Gastroesophageal sphincter (tissue), 4 donors: Measurements from ENCODE around the gene PSMG3. TPM values are rescaled to one million over a fixed set of nuclear protein-coding genes. Genes with fewer than 3 reads are reported as not detected.

Source experiments
- ATAC-seq: fragments of 150-250 bp; one replicate; pipeline ENCODE4 v1.9.1; 2016; ENCODE audit warnings: mild to moderate bottlenecking, moderate library complexity
- H3K27ac ChIP-seq, 4 donors: fragments of 200-600 bp; sonication (generic) in 3 of 4; 1 replicate in 3 of 4; 2 replicates in 1 of 4; pipeline ENCODE4 v1.5.1; 2016 to 2019
- H3K27me3 ChIP-seq: fragments of 200-600 bp; sonication (generic); one replicate; pipeline ENCODE4 v1.5.1; 2019
- H3K36me3 ChIP-seq, 2 donors: fragments of 200-600 bp; sonication (generic); one replicate each; pipeline ENCODE4 v1.5.1; 2019; ENCODE audit warnings: control low read depth in 1 of 2
- H3K4me1 ChIP-seq, 3 donors: fragments of 200-600 bp; sonication (generic); 1 replicate in 2 of 3; 2 replicates in 1 of 3; pipeline ENCODE4 v1.5.1; 2016 to 2019; ENCODE audit warnings: control low read depth in 2 of 3
- H3K4me3 ChIP-seq, 2 donors: fragments of 200-600 bp; sonication (generic); one replicate each; pipeline ENCODE4 v1.5.1; 2019; ENCODE audit warnings: mild to moderate bottlenecking in 1 of 2, moderate library complexity in 1 of 2
- H3K9me3 ChIP-seq, 3 donors: fragments of 200-600 bp; sonication (generic); one replicate each; pipeline ENCODE4 v1.5.1; 2017 to 2019; ENCODE audit warnings: control low read depth in 2 of 3
- EP300 ChIP-seq: sonication (generic); formaldehyde crosslinking; IDR thresholded peaks from one replicate; pipeline ENCODE4 v1.6.1; 2017; ENCODE audit warnings: antibody characterized with exemption, mild to moderate bottlenecking
- POLR2A ChIP-seq, 2 donors: fragments of 450-650 bp; IDR thresholded peaks; one replicate each; pipeline ENCODE4 v1.6.1; 2017; ENCODE audit warnings: antibody characterized with exemption in 2 of 2, mild to moderate bottlenecking in 2 of 2, moderate library complexity in 1 of 2
- POLR2AphosphoS5 ChIP-seq: sonication (generic); formaldehyde crosslinking; IDR thresholded peaks from one replicate; pipeline ENCODE4 v1.6.1; 2017; ENCODE audit warnings: antibody characterized with exemption
- WGBS, 2 donors: methylation state at CpG; one replicate each; pipeline ENCODE4 v1.1.5; 2018; ENCODE audit warnings: low coverage in 1 of 2; 5-methylcytosine and 5-hydroxymethylcytosine counted together
- total RNA-seq, 4 donors: library from RNA; depleted of rRNA; stranded (reverse); fragments of >200 nt; gene quantifications; one replicate each; pipeline ENCODE4 v1.1.0, GENCODE V29; 2016
- TF ChIP-seq, protein P1 (sequence below), 4 experiments: fragments of 200-600 bp in 2 of 4; fragments of 450-650 bp in 2 of 4; sonication (generic) in 1 of 4; IDR thresholded peaks; one replicate each; pipeline ENCODE4 v1.5.1; 2017 to 2019; ENCODE audit warnings: antibody characterized with exemption in 4 of 4, mild to moderate bottlenecking in 2 of 4, moderate library complexity in 2 of 4

PSMG3 gene
- total RNA-seq, 4 donors from 2014 or later: 27.7 to 36.6 (median 35.7) TPM

DNA sequence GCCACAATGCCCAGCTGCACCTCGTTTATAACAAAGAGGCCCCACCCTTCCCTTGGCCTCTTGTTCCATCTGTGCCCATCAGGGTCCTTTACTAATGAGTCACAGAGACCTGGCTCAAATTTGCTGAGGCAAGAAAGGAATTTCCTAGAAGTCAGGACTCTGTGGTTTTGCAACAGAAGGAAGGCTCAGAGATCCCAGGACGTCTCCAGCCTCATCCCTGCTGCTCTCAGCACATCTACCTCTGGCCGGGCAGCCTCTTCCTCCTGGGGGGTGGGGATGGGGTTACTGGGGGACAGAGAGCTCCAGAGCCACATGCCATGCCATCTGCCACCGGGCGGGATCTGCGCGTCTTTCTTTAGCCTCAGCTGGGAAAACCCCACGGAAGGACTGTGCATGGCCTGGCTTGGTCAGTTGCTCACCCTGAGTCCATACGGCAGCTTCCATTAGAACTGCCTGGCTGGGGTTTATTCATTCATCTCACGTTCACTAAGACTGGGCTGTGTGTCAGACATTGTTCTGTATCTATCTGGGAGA lies 41.9 kb upstream of the PSMG3 start:
- no peak overlapping the region for H3K4me3 ChIP-seq
- WGBS, 2 donors: 0% methylated on average over 1 of the region's 10 CpGs; no CpG with 5 or more reads in 1 of the 2 donors
- no peaks in the 10 kb centered on the region for H3K36me3 ChIP-seq
- TF ChIP-seq, protein P1, sequence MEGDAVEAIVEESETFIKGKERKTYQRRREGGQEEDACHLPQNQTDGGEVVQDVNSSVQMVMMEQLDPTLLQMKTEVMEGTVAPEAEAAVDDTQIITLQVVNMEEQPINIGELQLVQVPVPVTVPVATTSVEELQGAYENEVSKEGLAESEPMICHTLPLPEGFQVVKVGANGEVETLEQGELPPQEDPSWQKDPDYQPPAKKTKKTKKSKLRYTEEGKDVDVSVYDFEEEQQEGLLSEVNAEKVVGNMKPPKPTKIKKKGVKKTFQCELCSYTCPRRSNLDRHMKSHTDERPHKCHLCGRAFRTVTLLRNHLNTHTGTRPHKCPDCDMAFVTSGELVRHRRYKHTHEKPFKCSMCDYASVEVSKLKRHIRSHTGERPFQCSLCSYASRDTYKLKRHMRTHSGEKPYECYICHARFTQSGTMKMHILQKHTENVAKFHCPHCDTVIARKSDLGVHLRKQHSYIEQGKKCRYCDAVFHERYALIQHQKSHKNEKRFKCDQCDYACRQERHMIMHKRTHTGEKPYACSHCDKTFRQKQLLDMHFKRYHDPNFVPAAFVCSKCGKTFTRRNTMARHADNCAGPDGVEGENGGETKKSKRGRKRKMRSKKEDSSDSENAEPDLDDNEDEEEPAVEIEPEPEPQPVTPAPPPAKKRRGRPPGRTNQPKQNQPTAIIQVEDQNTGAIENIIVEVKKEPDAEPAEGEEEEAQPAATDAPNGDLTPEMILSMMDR (IDR thresholded peaks at IDR 0.05): no peak
- no peak for TF ChIP-seq POLR2AphosphoS5
- TF ChIP-seq EP300: no peak
- no peak for TF ChIP-seq POLR2A (IDR thresholded peaks at IDR 0.05)
- no peaks in the 10 kb centered on the region for H3K4me1 ChIP-seq
- H3K9me3 ChIP-seq: no peaks in the 10 kb centered on the region
- peaks cover 46% of the 10 kb centered on the region for H3K27me3 ChIP-seq
- no peak overlapping the region for H3K27ac ChIP-seq
- ATAC-seq: no peak

DNA sequence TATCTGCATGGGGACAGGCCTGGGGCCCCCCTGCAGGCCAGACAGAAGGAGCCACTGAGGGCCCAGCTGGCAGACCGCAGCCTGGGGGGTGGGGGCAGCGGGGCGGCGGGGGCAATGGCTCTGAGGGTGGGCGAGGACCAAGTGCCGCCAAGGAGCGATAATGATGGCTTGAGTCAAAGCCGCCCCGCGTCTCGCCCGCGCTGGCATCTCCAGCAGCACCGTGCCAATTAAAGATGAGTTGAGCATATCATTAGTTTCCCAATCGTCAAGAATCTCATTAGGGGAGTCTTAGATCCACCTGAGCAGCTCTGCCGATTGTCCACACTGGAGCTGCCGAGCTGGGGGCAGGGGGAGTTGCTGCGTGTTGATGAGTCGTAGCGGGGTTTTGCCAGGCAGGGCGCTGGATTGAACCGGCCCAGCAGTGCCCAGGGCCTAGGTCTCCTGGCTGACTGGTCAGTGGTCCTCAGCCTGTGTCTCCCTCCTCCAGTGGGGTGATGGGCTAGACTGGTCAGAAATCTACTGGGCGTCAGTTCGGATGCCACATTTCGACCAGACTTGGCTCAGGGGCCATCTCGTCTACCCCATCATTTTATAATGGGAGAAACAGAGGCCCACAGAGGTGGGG lies 41.0 kb upstream of the PSMG3 start:
- no peaks in the 10 kb centered on the region for H3K4me1 ChIP-seq
- TF ChIP-seq POLR2A (IDR thresholded peaks at IDR 0.05) (no peak), EP300 (no peak), POLR2AphosphoS5 (no peak)
- TF ChIP-seq, protein P1 (IDR thresholded peaks at IDR 0.05): no peak
- H3K9me3 ChIP-seq: no peaks in the 10 kb centered on the region
- 82% methylated on average over 4 of the region's 26 CpGs; no CpG with 5 or more reads in 1 of the 2 donors for WGBS, 2 donors
- no peak overlapping the region for H3K4me3 ChIP-seq
- no peaks in the 10 kb centered on the region for H3K36me3 ChIP-seq
- H3K27me3 ChIP-seq: peaks cover 54% of the 10 kb centered on the region
- no peak overlapping the region for H3K27ac ChIP-seq
- no peak for ATAC-seq

DNA sequence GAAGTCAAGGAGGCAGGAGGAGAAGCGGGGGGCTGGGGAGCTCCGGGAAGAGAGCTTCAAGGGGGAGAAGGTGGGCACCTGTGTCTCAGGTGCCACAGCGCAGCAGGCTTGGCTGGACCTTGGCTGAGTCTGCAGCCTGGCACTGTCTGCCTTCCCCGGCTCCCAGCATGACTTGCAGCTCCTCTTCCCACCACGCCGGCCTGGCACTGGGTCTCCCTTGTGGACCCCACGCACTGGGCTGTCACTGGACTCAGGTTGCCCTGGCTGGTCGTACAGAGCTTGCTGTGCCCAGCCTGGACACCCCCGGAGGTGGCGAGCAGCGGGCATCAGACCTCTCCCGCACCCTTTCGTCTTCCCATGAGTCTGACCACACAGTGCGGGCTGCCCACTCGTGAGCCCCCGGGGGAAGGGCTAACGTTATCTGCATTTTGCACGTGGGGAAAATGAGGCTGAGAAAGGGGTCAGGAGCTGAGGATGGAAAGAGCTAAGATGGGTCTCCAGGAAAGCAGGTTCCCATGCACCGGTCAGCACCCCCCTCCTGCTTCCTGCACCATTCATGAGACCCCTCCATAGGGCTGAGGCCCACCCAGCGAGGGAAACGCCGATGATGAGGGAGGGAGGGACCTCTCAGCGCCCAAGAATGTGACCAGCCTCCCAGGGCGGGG lies 40.3 kb upstream of the PSMG3 start:
- peaks cover 61% of the 10 kb centered on the region for H3K27me3 ChIP-seq
- no peak for TF ChIP-seq EP300
- TF ChIP-seq POLR2AphosphoS5: no peak
- no peak for TF ChIP-seq POLR2A (IDR thresholded peaks at IDR 0.05)
- TF ChIP-seq, protein P1 (IDR thresholded peaks at IDR 0.05): no peak
- WGBS, 2 donors: 60 to 100% methylated on average over 1 to 3 of the region's 24 CpGs
- no peaks in the 10 kb centered on the region for H3K4me1 ChIP-seq
- ATAC-seq: no peak
- H3K27ac ChIP-seq: no peak overlapping the region
- H3K9me3 ChIP-seq: no peaks in the 10 kb centered on the region
- no peak overlapping the region for H3K4me3 ChIP-seq
- H3K36me3 ChIP-seq: no peaks in the 10 kb centered on the region

DNA sequence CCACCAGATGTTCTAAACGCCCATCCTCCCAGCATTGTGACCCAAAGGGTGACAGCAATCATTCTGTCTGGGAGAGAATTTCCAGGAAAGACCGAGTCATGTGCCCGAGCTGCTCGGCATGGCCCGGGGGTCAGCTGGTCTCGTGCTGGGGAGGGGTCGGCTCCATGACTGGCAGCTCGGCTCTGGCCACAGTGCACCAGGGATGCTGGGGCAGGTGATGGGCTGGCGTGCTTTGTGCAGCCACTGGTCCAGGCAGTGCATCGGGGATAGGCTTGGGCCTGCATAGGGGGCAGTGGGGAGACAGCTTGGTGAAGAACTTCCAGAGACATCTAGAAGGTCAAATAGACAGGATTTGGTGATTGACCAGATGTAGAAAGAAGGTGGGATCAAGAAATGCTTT lies 39.2 kb upstream of the PSMG3 start:
- H3K4me1 ChIP-seq: no peaks in the 10 kb centered on the region
- no peaks in the 10 kb centered on the region for H3K9me3 ChIP-seq
- H3K4me3 ChIP-seq: no peak overlapping the region
- TF ChIP-seq POLR2AphosphoS5 (no peak), EP300 (no peak), POLR2A (IDR thresholded peaks at IDR 0.05) (no peak)
- TF ChIP-seq, protein P1 (IDR thresholded peaks at IDR 0.05): no peak
- H3K27ac ChIP-seq: no peak overlapping the region
- H3K27me3 ChIP-seq: peaks cover 68% of the 10 kb centered on the region
- no peaks in the 10 kb centered on the region for H3K36me3 ChIP-seq
- 20 to 61% methylated on average over 1 to 5 of the region's 10 CpGs for WGBS, 2 donors
- no peak for ATAC-seq

DNA sequence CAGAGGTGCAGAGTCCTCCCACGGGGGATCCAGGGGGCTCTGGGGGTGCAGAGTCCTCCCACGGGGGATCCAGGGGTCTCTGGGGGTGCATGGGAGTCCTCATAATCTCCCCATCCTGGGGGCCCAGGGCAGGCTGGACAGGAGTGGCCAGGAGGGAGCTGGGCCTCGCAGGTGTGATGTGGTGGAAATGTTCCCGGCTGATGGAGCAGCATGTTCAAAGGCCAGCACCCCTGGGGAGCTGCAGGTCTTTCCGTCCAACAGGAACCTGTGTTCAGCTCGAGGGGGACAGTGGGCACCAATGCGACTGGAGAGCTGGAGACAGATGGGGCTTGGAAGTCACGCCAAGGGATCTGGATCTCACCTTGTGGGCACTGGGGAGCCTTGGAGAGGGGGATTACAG lies 38.5 kb upstream of the PSMG3 start:
- H3K27ac ChIP-seq: no peak overlapping the region
- WGBS, 2 donors: 82% methylated on average over 2 of the region's 8 CpGs; no CpG with 5 or more reads in 1 of the 2 donors
- no peak for TF ChIP-seq POLR2A (IDR thresholded peaks at IDR 0.05)
- TF ChIP-seq, protein P1 (IDR thresholded peaks at IDR 0.05): no peak
- no peak for TF ChIP-seq POLR2AphosphoS5
- H3K4me3 ChIP-seq: no peak overlapping the region
- H3K36me3 ChIP-seq: no peaks in the 10 kb centered on the region
- no peaks in the 10 kb centered on the region for H3K4me1 ChIP-seq
- no peak for ATAC-seq
- H3K9me3 ChIP-seq: no peaks in the 10 kb centered on the region
- peaks cover 72% of the 10 kb centered on the region for H3K27me3 ChIP-seq
